SW 1271 (cell line): ENCODE data around the gene CLRN2.
"Not testable (repeated sequence)": the region's sequence is repeated elsewhere in the genome, so short reads cannot be mapped to it uniquely, and the experiment has no call there.

Source experiments
- DNase-seq, 2 experiments: peaks; one replicate each; lab custom pipeline; 2025; lab: John Stamatoyannopoulos, UW

Gene CLRN2

GRCh38 chr4:17545374-17546140 is 30.6 kb downstream of the CLRN2 start:
- no peak for DNase-seq

DNA sequence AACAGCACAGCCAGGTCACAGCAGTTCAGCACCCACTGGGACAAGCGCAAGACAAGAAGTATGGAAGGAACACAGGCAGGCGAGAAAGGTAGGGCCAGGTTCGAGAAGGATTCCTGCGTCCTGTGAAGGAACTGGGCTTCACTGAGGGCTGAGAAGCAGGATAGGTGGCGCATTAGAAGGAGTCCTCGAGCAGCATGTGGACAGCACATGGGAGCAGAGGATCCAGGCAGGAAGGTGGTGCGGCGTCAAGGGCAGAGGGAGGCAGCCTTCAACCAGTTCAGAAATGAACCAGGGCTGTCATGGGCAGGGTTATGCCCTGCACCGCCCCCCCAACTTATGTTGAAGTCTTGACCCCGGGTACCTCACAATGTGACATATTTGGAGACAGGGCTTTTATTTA is 31.3 kb downstream of the CLRN2 start:
- DNase-seq = no peak

- DNase-seq = no peak
These were observed 31.7 kb downstream of the CLRN2 start for GRCh38 chr4:17546678-17547077.

- DNase-seq = no peak
These were observed 35.6 kb downstream of the CLRN2 start for GRCh38 chr4:17550549-17550948.

GRCh38 chr4:17552427-17552826 is 37.5 kb downstream of the CLRN2 start:
- DNase-seq = no peak

GRCh38 chr4:17554568-17554967 is 39.6 kb downstream of the CLRN2 start:
- no peak for DNase-seq

GRCh38 chr4:17556498-17556897 is 41.5 kb downstream of the CLRN2 start:
- no peak for DNase-seq

GRCh38 chr4:17557880-17558279 is 42.9 kb downstream of the CLRN2 start:
- DNase-seq = no peak

- DNase-seq = no peak
These were observed 44.2 kb downstream of the CLRN2 start for GRCh38 chr4:17558941-17559708.

GRCh38 chr4:17559709-17560048 is 44.7 kb downstream of the CLRN2 start:
- no peak for DNase-seq

GRCh38 chr4:17560065-17560673 is 45.2 kb downstream of the CLRN2 start:
- DNase-seq = no peak

- no peak for DNase-seq
These were observed 46.4 kb downstream of the CLRN2 start for GRCh38 chr4:17561195-17561909.

DNA sequence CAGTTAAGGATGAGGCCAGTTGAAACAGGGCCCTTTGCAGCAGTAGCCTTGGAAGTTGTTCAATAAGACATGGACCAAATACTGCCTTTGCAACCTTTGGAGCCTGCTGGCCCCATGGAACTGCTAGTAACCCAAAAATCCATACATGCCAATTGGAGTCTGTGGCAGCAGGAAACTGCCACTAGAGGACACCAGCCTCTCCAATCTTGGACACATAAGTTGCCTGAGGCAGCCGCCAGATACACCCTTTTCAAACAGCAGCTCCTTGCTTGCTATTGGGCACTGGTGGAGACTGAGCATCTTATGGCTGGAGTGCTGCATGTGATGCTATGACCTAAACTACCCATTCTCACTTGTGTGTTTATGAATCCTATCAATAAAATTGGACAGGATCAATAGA is 47.2 kb downstream of the CLRN2 start:
- DNase-seq = peak in 1 of 2 experiments; percentile 6

DNA sequence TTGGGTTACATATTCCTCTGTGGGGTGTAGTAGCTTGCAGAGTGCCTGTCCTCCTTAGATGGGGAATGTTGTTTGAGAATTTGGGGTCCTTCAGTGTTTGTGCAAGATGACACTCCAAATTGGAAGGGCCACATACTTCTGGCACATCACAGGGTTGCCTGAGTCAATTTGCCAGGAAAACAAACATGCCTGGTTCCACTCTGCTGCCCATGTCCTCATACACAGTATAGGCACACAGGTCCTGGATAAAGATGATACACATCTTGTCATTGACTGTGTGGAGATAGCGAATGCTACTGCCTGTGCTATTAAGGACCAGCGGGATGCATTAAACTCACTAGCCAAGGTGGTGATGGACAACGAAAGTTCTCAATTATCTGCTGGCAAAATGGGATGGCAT is 50.9 kb downstream of the CLRN2 start:
- no peak for DNase-seq

DNA sequence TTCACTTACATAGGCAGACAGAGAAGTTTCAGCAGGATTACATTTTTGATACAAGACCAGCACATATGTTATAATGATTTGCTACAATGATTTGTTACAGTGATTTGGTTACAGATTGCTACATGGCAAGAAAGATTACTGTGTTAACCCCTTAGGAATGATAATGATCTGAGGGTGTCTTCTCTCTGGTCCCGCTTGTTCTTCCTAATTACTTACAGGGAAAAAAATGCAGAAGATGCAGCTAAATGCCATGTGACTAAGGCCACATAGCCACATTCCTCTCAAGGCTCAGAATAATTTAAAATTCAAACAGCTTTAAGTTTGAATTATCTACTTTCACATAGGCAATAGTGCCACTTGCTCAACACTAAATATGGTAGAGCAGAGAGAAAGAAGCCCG is 52.3 kb downstream of the CLRN2 start:
- no peak for DNase-seq

DNA sequence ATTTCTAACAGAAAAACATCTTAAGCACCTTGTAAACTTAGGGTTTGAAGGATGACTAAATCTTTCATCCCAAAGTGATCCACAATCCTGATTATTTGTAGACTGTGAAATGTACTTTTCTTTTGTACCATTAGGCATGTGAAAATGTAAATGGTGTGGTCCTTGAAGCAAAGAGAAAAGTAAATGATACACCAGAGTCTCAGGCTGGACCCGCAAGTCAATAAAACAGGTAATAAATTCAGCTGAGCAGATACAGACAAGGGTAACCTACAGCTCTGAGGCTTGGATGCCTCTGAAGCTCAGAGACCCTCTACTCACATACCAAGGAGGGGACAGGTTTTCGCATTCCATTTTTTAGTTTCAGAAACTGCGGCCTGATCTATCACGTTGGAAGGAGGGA is 59.2 kb downstream of the CLRN2 start:
- no peak for DNase-seq

DNA sequence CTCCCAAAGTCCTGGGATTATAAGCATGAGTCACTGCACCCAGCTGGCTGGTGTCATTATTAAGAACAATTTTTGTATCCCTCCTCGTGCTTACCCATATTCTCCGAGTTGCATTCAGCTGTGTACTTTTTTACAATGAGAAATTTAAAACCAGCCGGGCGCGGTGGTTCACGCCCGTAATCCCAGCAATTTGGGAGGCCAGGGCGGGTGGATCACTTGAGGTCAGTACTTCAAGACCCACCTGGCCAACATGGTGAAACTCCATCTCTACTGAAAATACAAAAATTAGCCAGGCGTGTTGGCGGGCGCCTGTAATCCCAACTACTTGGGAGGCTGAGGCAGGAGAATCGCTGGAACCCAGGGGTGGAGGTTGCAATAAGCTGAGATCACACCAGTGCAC is 60.2 kb downstream of the CLRN2 start:
- DNase-seq = not testable (repeated sequence)
